Activated CD8-positive, alpha-beta memory T cell treated with anti-CD3 and anti-CD28 coated beads for 1 hour (primary cell): ENCODE data around the gene SLC22A1.
"Not testable (repeated sequence)": the region's sequence is repeated elsewhere in the genome, so short reads cannot be mapped to it uniquely, and the experiment has no call there.

Source experiments
- DNase-seq, 2 donors: peaks; one replicate each; pipeline ENCODE4 v3.0.0-alpha.2; 2020; ENCODE audit warnings: low read depth in 1 of 2; ENCODE audit errors: extremely low read depth in 1 of 2

SLC22A1 gene

GRCh38 chr6:160121981-160122380, 366 bp downstream of the SLC22A1 start:
- no peak for DNase-seq

DNA sequence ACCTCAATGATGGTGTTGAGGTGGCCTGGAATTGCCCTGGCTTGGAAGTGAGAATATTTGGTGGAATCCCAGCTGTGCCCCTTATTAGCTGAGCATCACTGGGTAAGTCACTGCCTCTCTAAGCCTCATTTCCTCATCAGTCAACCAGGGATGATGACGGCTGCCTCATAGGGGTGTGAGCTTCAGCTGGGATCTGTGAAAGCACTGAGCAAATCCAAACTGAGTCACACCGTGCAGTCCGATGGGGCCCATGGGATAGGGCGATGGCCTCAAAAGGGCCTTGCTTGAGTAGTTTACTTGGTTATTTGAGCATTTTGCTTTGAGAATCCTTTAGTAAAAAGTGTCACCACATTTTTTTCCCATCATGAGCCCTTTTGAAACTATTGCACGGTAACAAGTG, 1.1 kb downstream of the SLC22A1 start:
- DNase-seq: no peak

GRCh38 chr6:160124007-160124406, 2.4 kb downstream of the SLC22A1 start:
- no peak for DNase-seq

DNA sequence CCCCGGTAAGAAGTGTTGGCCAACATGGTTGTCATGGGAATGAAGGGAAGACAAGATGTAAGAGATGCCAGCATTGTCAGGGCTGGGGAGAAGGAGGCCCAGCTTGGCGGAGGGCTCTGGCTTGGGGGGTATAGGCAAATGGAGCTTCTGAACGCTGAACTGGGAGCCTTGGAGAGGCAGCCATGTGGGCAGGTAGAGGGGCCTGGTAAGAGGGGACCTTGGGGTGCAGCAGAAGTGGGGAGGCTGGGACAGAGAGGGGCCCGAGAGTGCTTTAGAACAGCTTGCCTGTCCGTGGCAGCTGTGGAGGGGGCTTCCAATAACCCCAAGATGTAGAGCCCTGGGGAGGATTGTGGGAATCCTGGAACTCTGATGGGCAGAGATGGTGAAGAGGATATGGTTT, 3.0 kb downstream of the SLC22A1 start:
- no peak for DNase-seq

DNA sequence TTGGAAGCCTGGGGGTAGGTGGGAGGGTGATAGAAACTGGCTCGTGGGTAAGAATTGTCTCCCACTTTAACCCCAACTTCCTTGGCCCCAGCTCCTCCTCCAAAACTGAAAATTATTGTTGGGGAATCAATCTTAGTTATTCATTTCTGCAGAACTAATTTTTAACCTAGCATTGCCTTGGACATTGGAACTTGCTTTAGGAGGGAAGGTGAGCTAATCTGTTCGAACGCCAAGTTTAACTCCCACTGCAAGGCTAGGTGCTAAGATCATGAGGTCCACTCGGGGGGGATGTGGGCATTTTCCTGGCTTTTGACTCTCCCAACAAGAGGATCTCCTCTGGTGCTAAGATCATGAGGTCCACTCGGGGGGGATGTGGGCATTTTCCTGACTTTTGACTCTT, 3.5 kb downstream of the SLC22A1 start:
- DNase-seq: not testable (repeated sequence)

GRCh38 chr6:160127270-160128124, 5.9 kb downstream of the SLC22A1 start:
- no peak for DNase-seq

DNA sequence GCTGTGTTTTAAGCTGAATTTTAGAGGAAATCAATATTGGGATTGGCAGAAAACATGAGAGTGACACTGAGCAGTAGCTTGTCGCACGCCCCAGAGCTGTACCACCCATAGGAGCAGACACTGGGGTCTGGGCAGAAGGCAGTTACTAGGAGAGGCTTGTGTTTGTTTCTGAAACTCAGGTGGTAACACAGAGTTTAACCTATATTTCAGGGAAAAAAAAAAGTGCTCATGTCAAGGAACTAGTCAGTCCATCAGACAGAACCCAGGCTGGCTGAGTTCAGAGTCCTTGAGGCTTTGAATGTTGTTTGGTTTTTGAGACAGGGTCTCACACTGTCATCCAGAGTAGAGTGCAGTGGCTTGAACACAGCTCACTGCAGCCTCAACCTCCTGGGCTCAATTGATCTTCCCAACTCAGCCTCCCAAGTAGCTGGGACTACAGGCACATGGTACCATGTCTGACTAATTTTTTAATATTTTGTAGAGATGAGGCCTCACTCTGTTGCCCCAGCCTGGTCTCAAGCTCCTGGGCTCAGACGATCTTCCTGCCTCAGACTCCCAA, 6.6 kb downstream of the SLC22A1 start:
- DNase-seq: no peak

DNA sequence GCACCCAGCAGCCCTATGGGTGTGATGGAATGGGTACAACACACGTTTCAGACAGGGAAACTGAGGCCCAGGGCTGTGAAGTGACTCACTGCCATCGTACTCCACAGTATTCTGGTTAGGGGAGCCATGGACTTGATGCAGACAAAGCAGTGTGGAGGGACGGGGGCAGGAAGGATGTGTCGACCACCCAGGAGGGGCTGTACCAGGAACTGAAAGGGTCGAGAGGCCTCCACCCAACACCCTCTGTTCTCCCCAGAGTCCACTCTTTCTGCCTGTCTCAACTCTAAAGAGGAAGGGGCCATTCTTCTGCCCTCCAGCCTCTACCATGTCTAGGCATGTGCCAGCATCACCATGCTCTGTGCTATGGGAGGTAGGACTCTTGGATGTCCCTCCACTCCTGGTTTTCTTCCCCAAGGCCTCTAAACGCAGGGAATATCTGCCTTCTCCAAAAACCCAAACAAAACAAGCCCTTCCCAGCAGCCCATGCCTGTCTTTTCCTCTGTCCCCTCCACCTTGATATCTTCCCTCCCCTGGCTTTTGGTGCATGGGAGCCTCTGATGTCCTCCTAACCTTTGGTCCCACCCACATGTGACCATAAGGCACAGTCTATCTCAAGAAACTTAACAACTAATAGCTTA, 7.4 kb downstream of the SLC22A1 start:
- no peak for DNase-seq

DNA sequence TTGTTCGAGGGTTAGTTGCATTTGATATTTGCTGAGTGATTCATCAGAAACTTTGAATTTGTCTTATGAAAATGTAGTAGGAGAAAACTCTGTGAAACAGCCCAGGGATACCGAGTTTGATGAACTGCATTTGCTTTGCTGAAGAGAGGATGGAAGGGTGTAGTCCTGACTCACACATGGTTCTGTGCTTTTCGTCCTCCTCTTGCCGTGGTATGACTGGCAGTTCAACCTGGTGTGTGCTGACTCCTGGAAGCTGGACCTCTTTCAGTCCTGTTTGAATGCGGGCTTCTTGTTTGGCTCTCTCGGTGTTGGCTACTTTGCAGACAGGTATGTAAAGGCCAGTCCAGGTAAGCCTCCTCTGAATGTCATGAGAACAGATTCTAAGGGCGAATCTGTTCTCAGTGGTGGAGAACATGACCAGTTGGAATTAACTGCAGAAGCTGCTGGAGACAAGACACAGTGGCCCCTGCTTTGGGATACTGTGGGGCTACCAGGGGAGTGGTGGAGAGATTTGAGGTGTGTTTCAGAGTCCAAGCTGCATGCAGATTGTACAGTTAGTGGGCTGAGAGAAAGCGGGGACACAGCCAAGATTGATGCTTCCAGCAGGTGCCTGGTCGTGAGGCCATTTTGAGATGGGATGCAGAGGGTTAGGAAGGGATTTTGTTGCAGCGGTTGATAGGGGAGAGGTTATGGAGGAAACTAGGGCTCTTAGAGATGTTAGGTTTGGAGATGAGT, 8.4 kb downstream of the SLC22A1 start:
- no peak for DNase-seq

DNA sequence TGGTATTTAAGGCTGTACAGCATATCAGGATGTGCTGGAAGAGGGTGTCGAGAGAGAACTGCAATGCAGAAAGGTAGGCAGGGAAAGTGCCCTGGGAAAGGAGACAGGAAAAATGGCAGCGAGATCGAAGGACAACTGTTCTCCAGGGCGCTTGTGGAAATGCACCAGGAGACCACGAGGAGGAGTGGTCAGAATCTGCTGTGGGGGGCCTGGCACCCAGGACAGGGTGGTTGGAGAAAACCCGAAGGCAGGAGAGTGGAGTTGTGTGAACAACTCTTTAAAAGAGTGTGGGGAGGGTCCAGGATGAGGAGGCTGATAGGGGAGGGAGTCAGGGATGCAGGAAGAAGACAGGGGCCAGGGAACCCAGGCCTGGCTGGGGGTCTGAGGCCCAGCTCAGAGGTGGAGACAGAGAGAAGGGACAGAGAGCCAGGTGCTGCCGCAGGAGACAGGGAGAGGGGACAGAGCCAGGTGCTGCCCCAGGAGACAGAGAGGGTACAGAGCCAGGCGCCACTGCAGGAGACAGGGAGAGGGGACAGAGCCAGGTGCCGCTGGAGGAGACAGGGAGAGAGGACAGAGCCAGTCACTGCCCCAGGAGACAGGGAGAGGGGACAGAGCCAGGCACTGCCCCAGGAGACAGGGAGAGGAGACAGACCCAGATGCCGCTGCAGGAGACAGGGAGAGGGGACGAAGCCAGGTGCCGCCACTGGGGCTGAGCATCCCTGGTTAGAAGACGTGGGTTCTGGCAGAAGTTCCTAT, 9.3 kb downstream of the SLC22A1 start:
- DNase-seq: no peak

DNA sequence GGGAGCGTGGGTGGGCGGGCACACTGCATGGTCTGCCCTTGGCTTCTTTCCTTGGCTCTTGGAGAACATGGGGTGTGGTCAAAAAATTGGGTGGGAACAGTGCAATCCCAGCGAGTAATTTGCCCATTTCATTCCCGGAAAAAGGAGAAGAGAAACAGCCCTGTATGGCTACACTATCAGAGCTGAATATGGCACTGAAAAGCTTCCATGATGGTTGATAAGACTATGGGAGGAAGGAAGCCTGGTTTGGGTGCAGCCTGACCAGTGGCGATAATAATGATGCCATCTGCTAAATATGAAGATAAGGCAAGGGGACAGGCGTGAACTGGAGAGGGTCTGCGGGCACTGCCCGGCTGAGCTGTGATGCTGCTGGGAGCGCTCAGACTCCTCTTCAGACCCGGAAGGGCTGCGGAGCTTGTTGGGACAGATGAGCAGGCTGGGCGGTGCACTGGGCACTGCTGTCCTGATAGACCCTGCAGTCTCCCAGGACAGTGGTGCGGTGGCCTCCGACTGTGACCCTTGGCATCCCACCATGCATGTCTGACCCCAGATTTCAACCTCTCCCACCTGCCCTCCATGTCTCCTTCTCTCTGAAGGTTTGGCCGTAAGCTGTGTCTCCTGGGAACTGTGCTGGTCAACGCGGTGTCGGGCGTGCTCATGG, 10.2 kb downstream of the SLC22A1 start:
- DNase-seq: no peak

DNA sequence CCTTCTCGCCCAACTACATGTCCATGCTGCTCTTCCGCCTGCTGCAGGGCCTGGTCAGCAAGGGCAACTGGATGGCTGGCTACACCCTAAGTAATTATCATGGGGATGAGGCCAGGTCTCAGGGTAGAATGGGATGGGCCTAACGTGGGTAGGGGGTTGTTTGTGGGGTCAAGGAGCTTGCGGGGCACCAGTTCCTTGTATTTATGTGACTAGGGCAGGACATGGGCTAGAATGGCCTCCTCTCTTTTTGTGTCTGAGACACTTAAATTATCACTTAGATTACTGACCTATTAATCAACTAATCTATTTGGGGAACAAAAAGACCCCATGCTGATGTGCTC, 10.7 kb downstream of the SLC22A1 start:
- no peak for DNase-seq

DNA sequence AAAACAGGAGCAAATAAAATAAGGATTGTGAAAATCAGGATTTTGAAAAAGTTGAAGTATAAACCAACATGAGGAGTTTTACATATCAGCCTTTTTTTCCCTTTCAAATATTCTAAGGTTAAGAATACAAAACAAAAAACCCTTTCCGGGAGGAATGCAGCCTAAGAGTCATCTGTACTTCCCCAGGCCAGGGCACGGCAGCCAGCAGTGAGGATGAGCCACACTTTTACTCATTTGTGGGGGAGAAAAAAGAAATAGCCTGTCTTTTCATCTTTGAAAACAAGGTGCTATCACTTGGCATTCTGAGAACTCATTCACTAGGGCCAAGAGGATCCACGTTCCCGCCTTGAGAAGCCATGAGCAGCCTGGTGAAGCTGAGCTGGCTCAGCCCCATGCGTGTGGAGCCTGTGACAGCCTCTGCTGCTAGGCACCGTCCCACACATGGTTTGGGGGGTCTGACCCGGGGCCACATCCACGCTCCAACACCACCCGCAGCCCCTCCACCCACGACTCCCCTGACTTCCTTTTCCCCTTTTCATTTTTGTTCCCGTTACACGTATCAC, 11.2 kb downstream of the SLC22A1 start:
- DNase-seq: no peak

DNA sequence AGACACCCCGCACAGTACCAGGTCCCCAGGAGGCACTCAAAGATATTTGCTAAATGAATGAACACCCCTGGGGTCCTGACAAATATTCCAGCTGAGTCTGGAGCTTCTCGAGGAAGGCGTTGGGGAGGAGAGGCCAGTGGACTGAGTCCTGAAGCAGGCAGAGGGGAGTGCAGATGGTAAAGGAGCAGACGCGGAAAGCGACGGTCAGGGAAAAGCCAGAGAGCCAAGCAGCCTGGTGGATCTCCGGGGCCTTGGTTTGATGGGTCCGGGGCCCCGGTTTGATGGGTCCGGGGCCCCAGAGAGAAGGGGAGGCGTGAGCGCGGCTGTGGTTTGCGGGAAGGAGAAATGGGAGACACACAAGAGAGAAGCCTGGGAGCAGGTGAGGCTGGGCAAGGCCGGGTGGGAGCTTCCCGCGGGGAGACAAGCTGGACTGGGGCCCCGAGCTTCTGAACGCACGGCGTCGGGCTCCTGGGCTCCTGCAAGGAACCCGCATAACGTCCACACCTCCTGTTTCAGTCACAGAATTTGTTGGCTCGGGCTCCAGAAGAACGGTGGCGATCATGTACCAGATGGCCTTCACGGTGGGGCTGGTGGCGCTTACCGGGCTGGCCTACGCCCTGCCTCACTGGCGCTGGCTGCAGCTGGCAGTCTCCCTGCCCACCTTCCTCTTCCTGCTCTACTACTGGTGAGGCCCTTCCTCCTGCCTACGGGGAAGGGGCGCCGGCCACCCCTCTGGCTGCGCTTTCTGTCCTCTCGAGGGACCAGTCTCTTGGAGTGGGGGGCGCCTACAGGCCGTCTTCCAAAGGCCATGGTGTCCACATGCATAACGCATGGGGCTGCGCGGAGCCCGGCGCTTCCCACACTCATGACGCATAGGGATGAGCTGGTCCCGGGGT, 12.1 kb downstream of the SLC22A1 start:
- DNase-seq: no peak

- not testable (repeated sequence) for DNase-seq
These were observed 12.7 kb downstream of the SLC22A1 start for GRCh38 chr6:160134337-160134751.

- DNase-seq: no peak
These were observed 13.3 kb downstream of the SLC22A1 start for GRCh38 chr6:160134779-160135547.

DNA sequence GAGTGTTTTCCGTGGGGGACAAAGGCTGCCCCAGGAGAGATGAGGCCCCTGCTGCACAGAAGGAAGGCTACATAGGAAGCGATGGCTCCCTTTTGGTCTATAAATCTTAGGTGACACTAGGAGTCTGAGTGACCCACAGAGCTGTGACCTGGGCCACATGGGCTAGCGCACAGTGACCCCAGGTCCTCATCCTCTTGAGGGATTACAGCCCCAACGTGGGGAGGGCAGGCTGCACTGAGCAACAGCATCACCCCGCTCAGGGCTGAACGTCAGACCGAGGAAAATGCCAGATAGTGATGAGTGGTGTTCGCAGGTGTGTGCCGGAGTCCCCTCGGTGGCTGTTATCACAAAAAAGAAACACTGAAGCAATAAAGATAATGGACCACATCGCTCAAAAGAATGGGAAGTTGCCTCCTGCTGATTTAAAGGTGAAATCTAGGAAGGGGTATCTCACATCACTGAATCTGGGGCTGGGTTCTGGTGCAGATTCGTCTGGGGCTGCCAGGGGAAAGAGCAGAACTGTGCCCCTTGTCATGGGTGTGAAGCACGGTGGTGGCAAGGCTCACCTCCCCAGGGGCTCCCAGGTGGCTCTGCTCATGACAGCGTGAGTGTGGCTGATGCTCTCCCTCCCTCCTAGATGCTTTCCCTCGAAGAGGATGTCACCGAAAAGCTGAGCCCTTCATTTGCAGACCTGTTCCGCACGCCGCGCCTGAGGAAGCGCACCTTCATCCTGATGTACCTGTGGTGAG, 14.5 kb downstream of the SLC22A1 start:
- no peak for DNase-seq
